ENCODE results near the gene PIEZO2. TPM values are rescaled to one million over a fixed set of nuclear protein-coding genes. Genes with fewer than 3 reads are reported as not detected.

Gene PIEZO2
- total and polyA plus RNA-seq, 2 of the 8 experiments (the other 6 are each of a cell fraction or from before 2014, with no cell fraction given), result 4.7 to 16.5 TPM

DNA sequence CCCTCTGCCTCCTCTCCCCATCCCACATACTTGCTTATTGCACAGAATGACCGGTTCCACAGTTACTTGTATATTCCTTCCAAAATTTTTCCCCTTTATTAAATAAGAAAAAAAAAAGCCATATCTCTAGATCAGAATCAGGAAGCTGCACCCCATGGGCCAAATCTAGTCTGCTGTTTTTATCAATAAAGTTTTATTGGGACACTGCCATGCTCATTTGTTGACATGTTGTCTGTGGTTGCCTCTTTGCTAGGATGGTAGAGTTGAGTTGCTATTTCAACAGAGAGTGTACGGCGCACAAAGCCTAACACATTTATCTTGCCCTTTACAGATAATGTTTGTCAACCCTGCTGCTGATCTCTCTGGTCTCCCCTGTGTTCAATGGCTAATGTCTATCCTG lies 15.8 kb upstream of the PIEZO2 start:
- H2BK20ac ChIP-seq (ENCODE audit: low read length), result no peak overlapping the region
- no peak overlapping the region for H4K5ac ChIP-seq (ENCODE audit: insufficient read length, low read depth, low read length)
- H3K4me1 ChIP-seq (replicated peaks in 1 of 4; ENCODE audit: control insufficient read depth in 3 of 4, insufficient read depth in 4 of 4, low read length in 3 of 4), result peaks cover 0 to 2% (median 1%) of the 10 kb centered on the region in 4 experiments; a peak in 4 of 7 replicates
- no peak overlapping the region for H3K27ac ChIP-seq (ENCODE audit: low read depth, low read length)
- H3K23ac ChIP-seq (ENCODE audit: insufficient read length), result no peak overlapping the region
- no peak overlapping the region for H2BK15ac ChIP-seq (ENCODE audit: low read length)
- H3K79me1 ChIP-seq (ENCODE audit: low read depth, low read length), result no peaks in the 10 kb centered on the region
- no peak overlapping the region for H3K14ac ChIP-seq (ENCODE audit: insufficient read length)
- H3K79me2 ChIP-seq (ENCODE audit: control insufficient read depth in 1 of 2, insufficient read depth in 2 of 2, low read length in 2 of 2), result no peaks in the 10 kb centered on the region
- H3K23me2 ChIP-seq (ENCODE audit: low read depth, low read length), result no peaks in the 10 kb centered on the region
- H2BK12ac ChIP-seq (ENCODE audit: low read depth, low read length), result no peak overlapping the region
- no peak overlapping the region for H2BK120ac ChIP-seq (replicated peaks; ENCODE audit: low read depth, low read length)
- no peak overlapping the region for H3K4me2 ChIP-seq (ENCODE audit: insufficient read depth in 1 of 2, low read depth in 2 of 2, low read length in 2 of 2)
- H4K8ac ChIP-seq (ENCODE audit: extremely low read depth, insufficient read depth, low read length), result no peak overlapping the region
- H3K27me3 ChIP-seq (replicated peaks in 1 of 4; ENCODE audit: control insufficient read depth in 3 of 4, extremely low read depth in 1 of 4, insufficient read depth in 3 of 4, low read length in 3 of 4), result peaks cover 0 to 19% (median 11%) of the 10 kb centered on the region in 4 experiments; a peak in 5 of 7 replicates
- POLR2A ChIA-PET (ENCODE audit: partially characterized antibody), result interaction anchor here (0.7 to 1.2 kb wide), 2 partner anchors 14 to 197 kb away, joined by 4 to 5 read pairs; no protein-coding TSS in a partner anchor
- WGBS, 2 experiments (ENCODE audit: extremely low coverage in 1 of 2, insufficient coverage in 1 of 2, insufficient read length in 1 of 2, insufficient replicate concordance in 2 of 2, low coverage in 1 of 2, low lambda C conversion rate in 2 of 2, missing lambda C conversion rate in 1 of 2), result 82% methylated on average over 3 of the region's 3 CpGs; no CpG with 5 or more reads in 1 of the 2 experiments
- no peak overlapping the region for H4K91ac ChIP-seq (replicated peaks; ENCODE audit: insufficient read length, low read length)
- no peak overlapping the region for H3K4ac ChIP-seq (replicated peaks; ENCODE audit: insufficient read length, low read depth, low read length)
- H3K9ac ChIP-seq (replicated peaks in 1 of 4; ENCODE audit: extremely low read depth in 1 of 4, low read depth in 3 of 4, low read length in 3 of 4), result no peak overlapping the region
- TF ChIP-seq PHF8 (conservative IDR thresholded peaks at IDR 0.05; ENCODE audit: low read depth, low read length) (no peak), BCL11A (IDR thresholded peaks at IDR 0.05; ENCODE audit: low read depth in 2 of 2, low read length in 2 of 2) (no peak)
- no peak for FAIRE-seq
- H2BK5ac ChIP-seq (ENCODE audit: low read depth, low read length), result no peak overlapping the region
- H2AK5ac ChIP-seq (ENCODE audit: low read depth, low read length), result no peak overlapping the region
- no peak for DNase-seq (ENCODE audit: low read depth in 1 of 2, low spot score in 2 of 2)
- CTCF ChIA-PET (ENCODE audit: partially characterized antibody), result interaction anchor here (1.5 to 1.6 kb wide), 2 partner anchors 9 to 11 kb away, joined by 3 to 6 read pairs; no protein-coding TSS in a partner anchor
- no peaks in the 10 kb centered on the region for H3K36me3 ChIP-seq (ENCODE audit: control insufficient read depth in 2 of 4, insufficient read depth in 4 of 4, low read length in 3 of 4)
- no peak overlapping the region for H3K56ac ChIP-seq (replicated peaks; ENCODE audit: insufficient read length, low read depth, low read length)
- no peak overlapping the region for H3K4me3 ChIP-seq (ENCODE audit: extremely low read depth in 1 of 4, insufficient read depth in 2 of 4, low read depth in 3 of 4, low read length in 4 of 4)
- H4K20me1 ChIP-seq (replicated peaks in 1 of 2; ENCODE audit: control insufficient read depth in 1 of 2, insufficient read depth in 2 of 2, low read length in 2 of 2), result no peaks in the 10 kb centered on the region
- H3K9me3 ChIP-seq (ENCODE audit: insufficient read depth in 2 of 2, low read depth in 1 of 2, low read length in 1 of 2), result no peaks in the 10 kb centered on the region
- no peak overlapping the region for H2AFZ ChIP-seq (ENCODE audit: low read length)
- no peak overlapping the region for H3K18ac ChIP-seq (ENCODE audit: extremely low read depth, low read length)
